GM12864 (cell line): ENCODE results near the gene PPP3CA.
A peak's percentile ranks its signal among the peaks of the same experiment; 100 is the strongest.
"Not testable (repeated sequence)": the region's sequence is repeated elsewhere in the genome, so short reads cannot be mapped to it uniquely, and the experiment has no call there.

Source experiments
- DNase-seq: peaks from one replicate; pipeline ENCODE4 v3.0.0-alpha.2; 2011; ENCODE audit warnings: low read depth
- H3K4me3 ChIP-seq: 2 replicates; pipeline ENCODE4 v1.5.1; 2011; ENCODE audit warnings: mild to moderate bottlenecking, low read depth, low read length, control low read depth
- TF ChIP-seq, protein P1 (sequence below): IDR thresholded peaks from 2 replicates; pipeline ENCODE4 v1.5.1; 2011; ENCODE audit warnings: low read depth, mild to moderate bottlenecking, moderate library complexity, low read length, control low read depth, inconsistent platforms; ENCODE audit errors: missing control alignments

PPP3CA gene

DNA sequence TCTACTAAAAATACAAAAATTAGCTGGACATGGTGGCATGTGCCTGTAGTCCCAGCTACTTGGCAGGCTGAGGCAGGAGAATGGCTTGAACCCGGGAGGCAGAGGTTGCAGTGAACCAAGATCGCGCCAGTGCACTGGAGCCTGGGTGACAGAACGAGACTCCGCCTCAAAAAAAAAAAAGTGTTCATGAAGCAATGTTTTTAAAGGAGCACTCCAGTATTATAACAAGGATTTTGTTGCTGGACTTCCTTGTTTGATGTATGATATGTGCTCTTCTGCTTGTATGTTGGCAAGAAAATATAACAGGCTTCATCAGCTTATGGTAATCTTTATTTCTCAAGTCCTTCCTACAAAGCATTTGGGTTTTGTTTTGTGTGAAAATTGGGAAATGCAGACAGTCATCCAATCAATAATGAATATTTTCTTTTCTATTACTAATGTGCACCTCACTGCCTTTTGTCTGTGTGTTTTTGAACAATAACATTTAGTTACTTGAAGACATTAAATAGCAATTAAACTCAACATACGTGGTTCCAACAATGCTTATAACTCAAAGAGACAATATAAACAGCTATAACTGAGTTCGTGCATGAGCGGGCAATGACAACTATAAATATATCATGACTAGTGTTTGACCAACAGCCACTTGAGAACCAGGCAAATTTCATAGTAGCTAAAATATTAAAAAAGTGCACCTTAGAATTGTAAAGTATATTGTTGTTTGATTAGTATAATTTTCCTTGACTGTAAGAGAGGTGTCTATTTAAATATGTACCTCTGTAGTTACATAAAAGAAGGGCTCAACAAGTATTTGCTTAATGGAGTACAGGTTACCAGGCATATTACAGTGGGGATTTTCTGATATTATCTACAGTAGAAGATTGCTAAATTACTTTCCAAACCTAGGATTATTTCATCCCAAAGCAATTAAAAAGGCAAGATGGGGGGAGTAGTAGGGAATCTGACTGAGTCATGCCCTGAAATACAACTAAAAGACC lies 210.7 kb downstream of the PPP3CA start:
- TF ChIP-seq, protein P1, sequence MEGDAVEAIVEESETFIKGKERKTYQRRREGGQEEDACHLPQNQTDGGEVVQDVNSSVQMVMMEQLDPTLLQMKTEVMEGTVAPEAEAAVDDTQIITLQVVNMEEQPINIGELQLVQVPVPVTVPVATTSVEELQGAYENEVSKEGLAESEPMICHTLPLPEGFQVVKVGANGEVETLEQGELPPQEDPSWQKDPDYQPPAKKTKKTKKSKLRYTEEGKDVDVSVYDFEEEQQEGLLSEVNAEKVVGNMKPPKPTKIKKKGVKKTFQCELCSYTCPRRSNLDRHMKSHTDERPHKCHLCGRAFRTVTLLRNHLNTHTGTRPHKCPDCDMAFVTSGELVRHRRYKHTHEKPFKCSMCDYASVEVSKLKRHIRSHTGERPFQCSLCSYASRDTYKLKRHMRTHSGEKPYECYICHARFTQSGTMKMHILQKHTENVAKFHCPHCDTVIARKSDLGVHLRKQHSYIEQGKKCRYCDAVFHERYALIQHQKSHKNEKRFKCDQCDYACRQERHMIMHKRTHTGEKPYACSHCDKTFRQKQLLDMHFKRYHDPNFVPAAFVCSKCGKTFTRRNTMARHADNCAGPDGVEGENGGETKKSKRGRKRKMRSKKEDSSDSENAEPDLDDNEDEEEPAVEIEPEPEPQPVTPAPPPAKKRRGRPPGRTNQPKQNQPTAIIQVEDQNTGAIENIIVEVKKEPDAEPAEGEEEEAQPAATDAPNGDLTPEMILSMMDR: no peak
- no peak overlapping the region; the same call in 1 of the 2 replicates for H3K4me3 ChIP-seq
- DNase-seq: no peak

DNA sequence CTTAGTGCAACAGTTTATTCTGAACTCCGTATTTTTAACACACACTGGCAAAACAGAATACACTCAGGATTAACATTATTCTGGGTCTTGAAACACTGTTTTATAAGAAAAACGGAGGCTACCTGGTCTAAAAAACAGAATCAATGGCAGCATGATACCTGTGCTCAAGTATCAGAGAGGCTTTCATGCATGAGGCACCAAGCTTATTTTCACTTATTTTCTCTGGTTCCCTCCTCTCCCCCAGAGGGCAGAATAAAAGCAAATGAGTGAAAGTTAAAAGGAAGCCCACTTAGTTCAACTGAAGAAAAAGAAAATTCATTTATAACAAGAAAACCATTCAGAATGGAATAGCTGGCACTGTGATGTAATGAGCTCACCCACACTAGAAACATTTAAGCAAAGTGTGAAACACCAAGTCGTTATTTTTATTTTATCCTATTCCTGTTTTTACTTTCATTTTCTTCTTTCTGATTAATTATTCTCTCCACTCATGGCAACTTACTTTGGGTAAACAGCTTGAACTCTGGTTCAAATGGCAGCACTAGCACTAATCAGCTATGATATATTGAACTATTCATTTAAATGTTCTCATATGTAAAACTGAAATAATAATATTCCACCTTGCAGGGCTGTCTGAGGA lies 211.8 kb downstream of the PPP3CA start:
- DNase-seq: no peak

DNA sequence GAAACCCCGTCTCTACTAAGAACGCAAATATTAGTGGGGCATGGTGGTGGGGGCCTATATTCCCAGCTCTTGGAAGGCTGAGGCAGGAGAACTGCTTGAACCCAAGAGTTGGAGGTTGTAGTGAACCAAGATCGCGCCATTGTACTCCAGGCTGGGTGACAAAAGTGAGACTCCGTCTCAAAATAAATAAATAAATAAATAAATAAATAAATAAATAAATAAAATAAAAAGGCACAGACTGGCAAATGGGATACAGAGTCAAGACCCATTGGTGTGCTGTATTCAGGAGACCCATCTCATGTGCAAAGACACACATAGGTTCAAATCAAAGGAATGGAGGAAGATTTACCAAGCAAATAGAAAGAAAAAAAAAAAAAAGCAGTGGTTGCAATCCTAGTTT lies 216.3 kb downstream of the PPP3CA start:
- H3K4me3 ChIP-seq, DNase-seq: not testable (repeated sequence)

More for the DNA sequence above, 211.8 kb downstream of the PPP3CA start:
- TF ChIP-seq, protein P1: no peak
- peak overlapping the region; percentile 2; the same call in 1 of the 2 replicates for H3K4me3 ChIP-seq

DNA sequence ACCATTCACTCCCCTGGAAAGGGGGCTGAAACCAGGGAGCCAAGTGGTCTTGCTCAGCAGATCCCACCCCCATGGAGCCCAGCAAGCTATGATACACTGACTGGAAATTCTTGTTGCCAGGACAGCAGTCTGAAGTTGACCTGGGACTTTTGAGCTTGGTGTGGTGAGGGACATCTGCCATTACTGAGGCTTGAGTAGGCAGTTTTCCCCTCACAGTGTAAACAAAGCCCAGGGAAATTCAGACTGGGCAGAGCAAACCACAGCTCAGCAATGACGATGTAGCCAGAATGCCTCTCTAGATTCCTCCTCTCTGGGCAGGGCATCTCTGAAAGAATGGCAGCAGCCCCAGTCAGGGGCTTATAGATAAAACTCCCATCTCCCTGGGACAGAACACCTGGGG lies 218.4 kb downstream of the PPP3CA start:
- DNase-seq, H3K4me3 ChIP-seq: not testable (repeated sequence)

DNA sequence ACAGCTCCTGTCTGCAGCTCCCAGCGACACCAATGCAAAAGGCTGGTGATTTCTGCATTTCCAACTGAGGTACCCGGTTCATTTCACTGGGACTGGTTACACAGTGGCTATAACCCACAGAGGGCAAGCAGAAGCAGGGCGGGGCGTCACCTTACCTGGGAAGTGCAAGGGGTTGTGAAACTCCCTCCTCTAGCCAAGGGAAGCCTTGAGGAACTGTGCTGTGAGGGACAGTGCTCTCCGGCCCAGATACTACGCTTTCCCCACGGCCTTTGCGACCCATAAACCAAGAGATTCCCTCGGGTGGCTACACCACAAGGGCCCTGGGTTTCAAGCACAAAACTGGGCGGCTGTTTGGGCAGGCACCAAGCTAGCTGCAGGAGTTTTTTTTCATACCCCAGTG lies 218.9 kb downstream of the PPP3CA start:
- no peak for DNase-seq
- no peak overlapping the region for H3K4me3 ChIP-seq
- TF ChIP-seq, protein P1: no peak

DNA sequence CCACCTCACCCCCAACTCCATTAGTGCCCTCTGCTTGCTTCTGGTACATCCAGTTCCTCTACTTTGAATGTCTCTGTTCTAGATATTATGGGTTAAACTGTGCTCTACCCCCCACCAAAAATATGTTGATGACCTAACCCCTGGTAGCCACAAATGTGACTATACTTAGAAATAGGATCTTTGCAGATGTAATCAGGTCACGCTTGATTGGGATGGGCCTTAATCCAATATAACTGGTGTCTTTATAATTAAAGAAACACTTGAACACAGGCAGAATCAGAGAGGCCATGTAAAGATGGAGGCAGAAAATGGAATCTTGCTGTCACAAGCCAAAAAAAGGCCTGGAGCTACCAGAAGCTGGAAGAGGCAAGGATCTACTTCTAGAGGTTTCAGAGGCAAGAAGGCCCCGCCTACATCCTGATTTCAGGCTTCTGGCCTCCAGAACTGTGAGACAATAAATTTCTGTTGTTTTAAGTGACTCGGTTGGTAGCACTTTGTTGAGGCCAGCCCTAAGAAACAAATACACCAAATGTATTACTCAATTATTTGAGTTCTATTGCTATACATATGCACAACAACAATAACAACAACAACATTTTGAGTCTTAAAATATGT lies 220.0 kb downstream of the PPP3CA start:
- no peak for DNase-seq
- TF ChIP-seq, protein P1: no peak
- H3K4me3 ChIP-seq: no peak overlapping the region

DNA sequence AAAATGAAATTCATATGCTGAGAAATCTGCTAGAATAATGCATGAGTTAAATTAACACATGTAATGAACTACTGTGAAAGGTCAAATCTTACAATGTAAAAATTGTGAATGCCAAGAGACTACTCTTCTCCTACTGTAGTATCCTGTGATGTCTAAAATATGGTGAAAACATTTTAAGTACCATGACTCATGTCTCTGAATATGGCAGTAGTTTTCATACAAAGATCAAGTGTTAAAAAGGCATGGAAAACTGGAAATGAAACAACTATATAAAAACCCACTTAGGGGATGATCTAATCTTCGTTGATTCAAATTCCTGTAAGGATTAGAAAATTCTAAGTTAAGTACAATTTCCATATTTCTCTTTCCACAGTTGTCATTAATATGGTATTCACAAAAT lies 221.3 kb downstream of the PPP3CA start:
- TF ChIP-seq, protein P1: no peak
- DNase-seq: no peak
- no peak overlapping the region for H3K4me3 ChIP-seq
